Activated naive CD4-positive, alpha-beta T cell treated with anti-CD3 and anti-CD28 coated beads, Interleukin-2, amount 10 ng/mL, durations not matched to agents 7 days and 5 days (primary cell): ENCODE results near the gene SH3TC1.

ENCODE experiments used
- CTCF ChIA-PET: fragments of 350-600 bp; sonication (Branson Sonifier 250); formaldehyde crosslinking; loops from one replicate; lab custom pipeline; 2021; ENCODE audit warnings: antibody characterized with exemption; lab: Charles Lee
- DNase-seq: peaks from one replicate; pipeline ENCODE4 v3.0.0-alpha.2; 2020
- H3K27ac Mint-ChIP-seq: one replicate; pipeline ENCODE4 v1.8.0; 2021; ENCODE audit warnings: mild to moderate bottlenecking, moderate library complexity, mixed read lengths
- H3K27me3 Mint-ChIP-seq: one replicate; pipeline ENCODE4 v1.8.0; 2021; ENCODE audit warnings: mild to moderate bottlenecking, mixed read lengths
- H3K36me3 Mint-ChIP-seq: one replicate; pipeline ENCODE4 v1.8.0; 2021; ENCODE audit warnings: mixed read lengths
- H3K4me1 Mint-ChIP-seq: one replicate; pipeline ENCODE4 v1.8.0; 2021; ENCODE audit warnings: mixed read lengths
- H3K4me3 Mint-ChIP-seq: one replicate; pipeline ENCODE4 v1.8.0; 2021; ENCODE audit warnings: mild to moderate bottlenecking, moderate library complexity, mixed read lengths
- H3K9me3 Mint-ChIP-seq: one replicate; pipeline ENCODE4 v1.8.0; 2021; ENCODE audit warnings: mixed read lengths

SH3TC1 gene

DNA sequence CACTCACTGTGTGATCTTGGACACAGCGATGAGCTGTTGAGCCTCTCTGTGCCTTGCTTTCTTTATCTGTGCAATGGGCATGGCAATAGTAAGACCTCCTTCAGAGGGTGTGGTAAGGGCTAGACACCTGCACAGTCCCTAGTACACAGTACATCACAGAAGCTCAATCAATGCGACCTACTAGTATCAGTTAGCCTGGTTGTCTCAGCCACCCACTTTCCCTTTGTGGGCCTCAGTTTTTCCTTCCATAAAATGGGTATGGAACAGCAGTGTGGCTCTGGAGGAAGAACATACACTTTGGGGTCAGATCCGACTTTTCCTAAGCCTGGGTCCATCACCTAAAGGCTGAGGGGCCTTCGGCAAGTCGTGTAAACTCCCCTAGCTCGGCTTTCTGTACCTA is 67.0 kb downstream of the SH3TC1 start:
- no peak overlapping the region for H3K4me3 Mint-ChIP-seq
- H3K27me3 Mint-ChIP-seq, result peaks cover 47% of the 10 kb centered on the region
- CTCF ChIA-PET, result interaction anchor here (0.8 to 2.8 kb wide), 2 partner anchors 21 to 137 kb away, joined by 3 to 24 read pairs; no protein-coding TSS in a partner anchor
- H3K4me1 Mint-ChIP-seq, result no peaks in the 10 kb centered on the region
- no peak for DNase-seq
- no peaks in the 10 kb centered on the region for H3K9me3 Mint-ChIP-seq
- no peaks in the 10 kb centered on the region for H3K36me3 Mint-ChIP-seq
- no peak overlapping the region for H3K27ac Mint-ChIP-seq

DNA sequence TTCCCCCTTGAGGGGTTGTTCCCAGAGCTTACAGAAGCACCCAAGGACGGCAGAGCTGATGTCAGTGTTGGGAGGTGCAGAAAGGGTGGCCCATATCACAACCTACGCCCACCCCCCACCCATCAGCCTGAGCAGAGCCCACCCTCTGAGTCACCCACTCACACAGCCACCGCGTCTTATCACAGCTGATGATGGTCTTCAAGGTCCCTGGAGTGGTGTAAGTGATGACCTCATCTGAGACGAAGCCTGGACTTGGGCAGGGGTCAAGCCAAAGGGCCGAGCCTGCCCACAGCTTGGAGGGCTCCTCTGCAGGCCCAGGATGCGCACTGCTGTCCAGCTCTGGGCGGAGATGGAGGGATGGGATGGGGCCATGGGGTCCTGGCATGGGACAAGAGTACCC is 67.4 kb downstream of the SH3TC1 start:
- H3K4me1 Mint-ChIP-seq, result no peaks in the 10 kb centered on the region
- DNase-seq, result no peak
- H3K9me3 Mint-ChIP-seq, result no peaks in the 10 kb centered on the region
- peaks cover 48% of the 10 kb centered on the region for H3K27me3 Mint-ChIP-seq
- no peak overlapping the region for H3K27ac Mint-ChIP-seq
- CTCF ChIA-PET, result interaction anchor here (1.1 to 2.8 kb wide), 3 partner anchors 136 to 202 kb away, joined by 3 to 24 read pairs (median 5); no protein-coding TSS in a partner anchor
- no peaks in the 10 kb centered on the region for H3K36me3 Mint-ChIP-seq
- no peak overlapping the region for H3K4me3 Mint-ChIP-seq

DNA sequence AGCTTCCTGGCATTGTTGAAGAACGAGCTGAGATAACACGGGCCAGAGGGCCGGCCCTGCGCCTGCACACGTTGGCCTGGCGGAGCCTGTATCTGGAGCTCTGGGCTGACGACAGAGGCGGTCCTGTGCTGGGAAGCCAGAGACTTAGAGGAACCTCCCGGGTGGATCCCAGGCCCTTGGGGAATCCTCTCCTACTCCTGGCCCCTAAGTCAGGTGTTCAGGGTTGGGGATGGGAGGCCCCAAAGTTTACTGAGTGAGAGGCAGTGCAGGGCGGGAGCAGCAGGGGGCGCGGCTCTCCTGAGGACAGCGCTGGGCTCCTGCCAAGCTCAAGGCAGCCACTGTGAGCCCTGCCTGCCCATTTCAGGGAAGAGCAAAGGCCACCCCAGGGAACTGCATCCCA is 68.0 kb downstream of the SH3TC1 start:
- H3K4me3 Mint-ChIP-seq, result no peak overlapping the region
- H3K27me3 Mint-ChIP-seq, result peaks cover 51% of the 10 kb centered on the region
- H3K36me3 Mint-ChIP-seq, result no peaks in the 10 kb centered on the region
- no peaks in the 10 kb centered on the region for H3K4me1 Mint-ChIP-seq
- DNase-seq, result peak; percentile 48
- CTCF ChIA-PET, result interaction anchor here (0.6 to 2.8 kb wide), 4 partner anchors 136 to 201 kb away, joined by 3 to 24 read pairs (median 4); no protein-coding TSS in a partner anchor
- H3K27ac Mint-ChIP-seq, result no peak overlapping the region
- no peaks in the 10 kb centered on the region for H3K9me3 Mint-ChIP-seq

DNA sequence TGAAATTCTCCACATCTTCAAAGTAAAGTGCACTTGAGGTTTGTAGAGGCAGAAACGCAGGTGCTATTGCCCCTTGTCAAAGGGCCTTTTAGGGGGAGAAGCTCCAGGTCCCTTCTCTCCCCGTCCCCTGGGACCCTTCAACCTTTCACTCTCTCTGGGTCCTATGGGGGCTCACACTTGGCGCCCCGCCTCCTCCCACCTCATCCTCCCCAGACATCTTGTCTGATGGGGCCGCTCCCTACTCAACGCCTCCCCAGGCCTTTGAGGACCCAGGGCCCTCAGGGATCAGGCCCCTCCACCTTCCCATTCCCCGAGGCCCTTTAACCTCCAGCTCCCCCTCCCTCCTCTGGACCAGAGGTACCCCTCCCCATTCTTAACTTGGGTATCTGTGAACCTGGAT is 69.1 kb downstream of the SH3TC1 start:
- H3K9me3 Mint-ChIP-seq, result no peaks in the 10 kb centered on the region
- no peak for DNase-seq
- H3K27ac Mint-ChIP-seq, result no peak overlapping the region
- no peaks in the 10 kb centered on the region for H3K36me3 Mint-ChIP-seq
- H3K4me3 Mint-ChIP-seq, result no peak overlapping the region
- peaks cover 61% of the 10 kb centered on the region for H3K27me3 Mint-ChIP-seq
- H3K4me1 Mint-ChIP-seq, result no peaks in the 10 kb centered on the region
- CTCF ChIA-PET, result interaction anchor here (1.3 to 2.8 kb wide), 2 partner anchors 92 to 134 kb away, joined by 3 to 24 read pairs; no protein-coding TSS in a partner anchor

DNA sequence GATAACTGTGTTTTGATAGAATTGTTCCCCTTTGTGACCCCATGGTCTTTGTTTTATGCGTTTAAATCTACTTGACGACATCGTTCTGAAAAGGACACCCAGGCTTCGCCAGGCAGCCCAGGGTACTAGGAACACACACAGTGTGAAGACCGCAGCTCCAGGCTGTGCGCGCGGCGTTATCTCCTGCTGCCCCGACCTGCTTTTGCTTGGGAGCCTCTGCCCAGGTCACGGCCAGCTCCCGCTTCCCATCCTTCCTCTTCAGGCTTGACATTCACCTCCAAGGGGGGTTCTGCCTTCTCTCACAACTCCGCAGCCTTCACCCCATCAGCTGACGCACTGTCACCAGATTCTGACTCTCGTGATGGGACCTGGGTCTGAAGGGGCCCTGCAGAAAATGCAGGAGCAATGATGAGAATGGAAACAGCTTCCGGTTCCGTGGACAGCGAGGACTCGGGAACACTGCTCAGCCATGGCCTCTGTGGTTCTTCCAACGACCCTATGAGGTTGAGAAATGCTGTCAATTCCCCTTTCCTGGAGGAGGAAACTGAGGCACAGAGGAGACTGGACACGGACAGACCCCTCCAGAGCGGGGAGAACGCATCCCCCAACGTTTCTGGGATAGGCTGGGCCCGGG is 69.9 kb downstream of the SH3TC1 start:
- DNase-seq, result no peak
- Mint-ChIP-seq H3K4me1 (no peaks in the 10 kb centered on the region), H3K27ac (no peak overlapping the region), H3K9me3 (no peaks in the 10 kb centered on the region), H3K4me3 (no peak overlapping the region), H3K27me3 (peaks cover 67% of the 10 kb centered on the region), H3K36me3 (no peaks in the 10 kb centered on the region)
- CTCF ChIA-PET, result interaction anchor here (1.3 kb wide), 1 partner anchor 93 kb away, joined by 3 read pairs; no protein-coding TSS in a partner anchor

DNA sequence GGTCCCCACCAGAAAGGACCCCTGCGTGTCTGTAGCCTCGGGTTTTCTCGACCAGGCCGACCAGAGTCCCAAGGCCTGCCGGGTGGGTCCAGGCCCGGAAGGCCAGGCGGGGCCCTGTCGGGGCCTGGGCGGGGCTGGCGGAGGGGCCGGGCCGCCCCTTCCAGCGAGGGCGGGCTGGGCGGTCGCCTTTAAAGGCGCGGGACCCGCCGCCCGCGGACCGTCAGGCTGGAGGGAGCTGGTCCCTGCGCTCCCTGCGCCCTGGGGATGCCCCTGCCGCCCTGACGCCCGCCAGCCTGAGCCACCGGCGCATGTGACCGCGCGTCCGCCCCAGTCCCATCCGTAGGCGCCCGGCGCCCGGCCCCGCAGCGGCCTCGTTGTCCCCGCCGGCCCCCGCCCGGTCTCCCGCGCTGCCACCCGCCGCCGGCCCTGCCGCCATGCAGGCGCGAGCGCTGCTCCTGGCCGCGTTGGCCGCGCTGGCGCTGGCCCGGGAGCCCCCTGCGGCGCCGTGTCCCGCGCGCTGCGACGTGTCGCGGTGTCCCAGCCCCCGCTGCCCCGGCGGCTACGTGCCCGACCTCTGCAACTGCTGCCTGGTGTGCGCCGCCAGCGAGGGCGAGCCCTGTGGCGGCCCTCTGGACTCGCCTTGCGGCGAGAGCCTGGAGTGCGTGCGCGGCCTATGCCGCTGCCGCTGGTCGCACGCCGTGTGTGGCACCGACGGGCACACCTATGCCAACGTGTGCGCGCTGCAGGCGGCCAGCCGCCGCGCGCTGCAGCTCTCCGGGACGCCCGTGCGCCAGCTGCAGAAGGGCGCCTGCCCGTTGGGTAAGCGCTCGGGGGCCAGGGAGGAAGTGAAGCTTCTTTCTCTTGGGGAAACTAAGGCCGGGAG is 70.7 kb downstream of the SH3TC1 start, which contains the start of gene HTRA3:
Gene HTRA3 (plus strand): TSS at position 220 of the 883 bp plus-strand sequence. CDS start 215 bp downstream, at position 435.
- Mint-ChIP-seq H3K27me3 (peaks cover 68% of the 10 kb centered on the region), H3K4me1 (no peaks in the 10 kb centered on the region), H3K4me3 (no peak within 1 kb of the TSS), H3K27ac (no peak within 1 kb of the TSS), H3K36me3 (no peaks in the 10 kb centered on the region), H3K9me3 (no peaks in the 10 kb centered on the region)
- CTCF ChIA-PET, result interaction anchor here (0.9 kb wide), 1 partner anchor 122 kb away, joined by 3 read pairs; no protein-coding TSS in a partner anchor
- DNase-seq, result no peak

DNA sequence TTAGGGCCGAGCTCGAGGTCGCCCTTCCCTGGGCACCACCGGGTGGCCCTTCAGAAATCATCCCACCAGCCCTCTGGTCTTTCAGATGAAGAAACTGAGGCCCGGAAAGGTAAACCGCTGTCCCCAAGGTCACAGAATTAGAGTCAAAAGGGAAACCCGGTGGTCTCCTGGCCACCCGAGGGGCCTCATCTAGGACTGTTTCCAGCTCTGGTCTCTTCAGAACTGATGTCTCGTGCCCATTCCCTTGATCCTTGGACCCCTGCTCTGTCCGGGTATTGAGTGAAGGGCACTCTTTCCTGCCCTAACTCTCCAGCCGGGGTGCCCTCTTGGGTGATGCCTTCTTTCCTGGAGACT is 71.3 kb downstream of the SH3TC1 start:
- H3K4me1 Mint-ChIP-seq, result no peaks in the 10 kb centered on the region
- H3K9me3 Mint-ChIP-seq, result no peaks in the 10 kb centered on the region
- no peaks in the 10 kb centered on the region for H3K36me3 Mint-ChIP-seq
- no peak for DNase-seq
- no peak overlapping the region for H3K4me3 Mint-ChIP-seq
- no peak overlapping the region for H3K27ac Mint-ChIP-seq
- peaks cover 70% of the 10 kb centered on the region for H3K27me3 Mint-ChIP-seq
- CTCF ChIA-PET, result interaction anchor here (0.9 kb wide), 1 partner anchor 122 kb away, joined by 3 read pairs; no protein-coding TSS in a partner anchor

DNA sequence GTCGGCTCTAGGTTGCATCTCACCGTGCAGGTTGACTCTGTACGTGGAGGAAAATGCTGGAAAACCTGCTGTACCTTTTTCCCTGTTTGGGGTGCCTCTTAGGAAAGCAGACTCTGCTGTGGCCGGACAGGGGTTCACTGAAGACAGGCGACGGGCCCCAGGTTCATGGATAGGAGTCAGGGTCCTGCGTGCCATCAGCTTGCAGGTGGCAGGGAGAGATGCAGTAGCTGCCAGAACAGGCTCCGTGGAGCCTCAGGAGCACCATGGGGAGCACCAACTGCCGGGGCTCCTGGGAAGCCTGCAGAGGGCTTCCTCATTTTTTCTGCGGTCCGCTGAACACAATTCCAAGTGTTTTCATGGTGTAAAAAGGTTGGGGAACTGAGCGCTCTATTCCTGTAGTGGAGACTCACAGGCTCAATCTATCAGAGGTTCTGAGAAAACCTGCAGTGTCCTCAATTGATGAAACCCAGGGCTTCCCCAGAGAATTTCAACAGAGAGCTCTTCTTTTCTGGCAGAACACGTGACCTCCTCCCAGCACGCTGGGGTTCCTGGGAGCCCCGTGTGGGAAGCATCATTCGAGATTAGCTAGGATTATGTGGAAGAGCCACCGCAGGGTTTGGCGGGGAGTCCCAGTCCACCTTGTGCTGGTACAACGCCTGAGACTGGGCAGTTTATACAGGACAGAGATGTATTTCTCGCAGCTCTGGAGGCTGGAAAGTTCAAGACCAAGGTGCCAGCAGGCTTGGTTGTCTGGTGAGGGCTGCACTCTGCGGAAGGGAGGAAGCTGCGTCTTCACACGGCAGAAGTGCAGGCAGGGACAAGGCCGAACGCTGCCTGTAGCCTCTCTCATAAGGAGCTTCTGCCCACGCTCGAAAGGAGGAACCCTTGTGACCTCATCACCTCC is 72.1 kb downstream of the SH3TC1 start:
- CTCF ChIA-PET, result no interaction called here
- H3K4me3 Mint-ChIP-seq, result no peak overlapping the region
- DNase-seq, result no peak
- no peaks in the 10 kb centered on the region for H3K9me3 Mint-ChIP-seq
- no peaks in the 10 kb centered on the region for H3K4me1 Mint-ChIP-seq
- peaks cover 71% of the 10 kb centered on the region for H3K27me3 Mint-ChIP-seq
- H3K27ac Mint-ChIP-seq, result no peak overlapping the region
- H3K36me3 Mint-ChIP-seq, result no peaks in the 10 kb centered on the region

DNA sequence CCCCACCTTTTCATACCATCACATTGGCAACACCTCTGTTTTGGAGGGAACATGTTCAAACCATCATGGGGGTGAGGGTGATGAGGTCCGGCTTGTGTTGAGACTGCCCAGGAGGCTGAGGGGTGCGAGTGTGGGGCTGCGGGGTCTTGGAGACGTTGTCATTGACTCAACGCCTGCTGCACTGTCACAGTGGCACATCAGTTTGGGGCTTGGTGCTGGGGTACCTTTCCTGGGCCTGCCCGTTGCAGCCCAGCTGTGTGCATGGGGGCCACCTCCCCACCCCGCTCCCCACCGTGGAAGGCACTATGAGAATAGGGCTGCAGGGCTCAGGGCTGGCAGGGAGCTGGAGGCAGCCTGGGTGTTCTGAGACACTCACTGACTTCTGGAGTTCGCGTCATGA is 72.7 kb downstream of the SH3TC1 start:
- DNase-seq, result no peak
- Mint-ChIP-seq H3K4me3 (no peak overlapping the region), H3K27me3 (peaks cover 71% of the 10 kb centered on the region), H3K4me1 (no peaks in the 10 kb centered on the region), H3K9me3 (no peaks in the 10 kb centered on the region), H3K27ac (no peak overlapping the region), H3K36me3 (no peaks in the 10 kb centered on the region)
- CTCF ChIA-PET, result no interaction called here

DNA sequence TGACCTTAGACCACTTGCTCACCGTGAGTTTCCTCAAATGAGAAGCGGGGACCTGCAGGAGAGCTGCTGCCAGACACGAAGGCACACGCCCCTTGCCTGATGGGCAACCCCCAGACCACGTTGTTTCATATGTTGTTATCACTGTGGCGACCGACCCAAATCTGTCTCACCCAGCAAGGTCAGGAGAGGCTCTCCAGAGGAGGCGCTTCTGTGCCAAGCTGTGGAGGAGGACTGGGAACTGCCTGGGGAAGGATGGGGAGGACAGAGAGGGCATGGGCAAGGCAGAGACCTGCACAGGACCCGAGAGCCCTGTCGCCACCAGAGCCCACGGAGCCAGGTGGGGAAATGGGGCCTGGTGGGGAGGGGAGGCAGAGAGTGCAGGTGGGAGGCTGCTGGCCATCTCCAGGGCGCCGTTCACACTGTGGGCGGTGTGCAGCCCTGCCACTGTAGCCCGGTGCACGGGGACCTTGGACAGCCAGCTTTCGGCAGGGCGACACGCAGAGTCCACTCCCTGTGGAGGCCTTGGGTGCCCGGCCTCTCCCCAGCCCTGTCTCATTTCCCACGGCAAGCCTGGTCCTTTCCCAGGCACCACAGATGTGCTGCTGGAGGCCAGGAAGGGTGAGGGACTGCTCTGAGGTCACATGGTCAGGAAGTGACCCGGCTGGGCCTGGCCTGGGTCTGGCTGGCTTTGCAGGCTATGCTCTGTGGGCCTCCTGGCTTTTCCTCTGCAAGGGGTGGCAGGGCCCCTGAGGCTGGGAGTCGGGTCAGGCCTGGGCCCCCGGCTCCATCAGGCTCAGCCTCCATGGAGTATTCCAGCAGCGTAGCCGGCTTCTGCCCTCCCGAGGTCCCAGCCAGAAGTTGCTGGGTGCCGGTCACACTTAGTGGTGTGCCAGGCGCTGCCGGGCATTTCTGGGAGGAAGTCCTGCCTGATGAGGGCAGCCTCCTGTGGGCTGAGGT is 73.7 kb downstream of the SH3TC1 start:
- no peak overlapping the region for H3K27ac Mint-ChIP-seq
- no peak overlapping the region for H3K4me3 Mint-ChIP-seq
- CTCF ChIA-PET, result no interaction called here
- peaks cover 63% of the 10 kb centered on the region for H3K27me3 Mint-ChIP-seq
- no peaks in the 10 kb centered on the region for H3K36me3 Mint-ChIP-seq
- DNase-seq, result no peak
- no peaks in the 10 kb centered on the region for H3K4me1 Mint-ChIP-seq
- no peaks in the 10 kb centered on the region for H3K9me3 Mint-ChIP-seq

DNA sequence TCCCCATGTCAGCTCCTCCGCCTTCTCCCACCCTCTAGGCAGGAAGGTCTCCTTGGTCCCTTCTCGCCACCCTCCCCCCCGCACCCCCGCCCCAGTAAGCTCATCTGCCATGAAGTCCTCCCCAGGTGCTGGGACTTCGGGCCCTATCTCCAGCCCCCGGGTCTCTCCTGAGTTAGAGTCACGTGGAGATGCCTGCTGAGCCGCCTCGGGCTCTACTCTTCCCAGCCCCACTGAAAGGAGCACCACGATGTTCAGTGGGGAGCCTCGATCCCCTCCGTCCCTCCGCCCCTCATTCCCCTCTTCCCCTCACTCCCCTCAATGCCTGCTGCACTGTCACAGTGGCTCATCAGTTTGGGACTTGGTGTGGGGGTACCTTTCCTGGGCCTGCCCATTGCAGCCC is 74.4 kb downstream of the SH3TC1 start:
- no peak for DNase-seq
- CTCF ChIA-PET, result no interaction called here
- Mint-ChIP-seq H3K4me1 (no peaks in the 10 kb centered on the region), H3K4me3 (no peak overlapping the region), H3K27ac (no peak overlapping the region), H3K27me3 (peaks cover 60% of the 10 kb centered on the region), H3K36me3 (no peaks in the 10 kb centered on the region), H3K9me3 (no peaks in the 10 kb centered on the region)

DNA sequence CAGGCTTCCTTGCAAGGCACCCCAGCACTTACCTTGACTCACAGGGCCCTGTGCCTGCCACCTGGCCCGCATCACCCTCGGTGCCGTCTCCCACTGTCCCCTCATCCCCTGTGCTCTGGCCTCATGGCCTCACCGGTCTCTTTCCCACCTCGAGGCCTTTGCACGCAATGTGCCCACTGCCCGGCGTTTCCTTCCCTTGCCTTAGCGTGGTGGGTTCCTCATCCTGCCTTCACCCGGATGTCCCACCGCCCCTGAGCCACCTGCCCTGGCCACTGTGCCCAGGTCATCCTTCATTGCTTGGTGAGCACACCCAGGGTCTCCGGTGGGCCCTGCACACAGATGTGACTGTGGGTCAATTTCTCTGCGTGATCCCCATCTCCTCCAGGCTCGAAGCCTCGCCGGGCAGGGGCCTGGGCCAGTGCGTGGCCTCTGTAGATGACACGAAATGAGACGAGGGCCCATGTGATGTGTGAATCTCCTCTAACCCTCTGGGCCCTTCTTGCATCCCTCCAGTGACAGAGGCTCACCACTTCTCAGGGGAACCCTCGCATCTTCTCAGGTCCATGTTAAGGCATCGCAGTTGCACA is 75.1 kb downstream of the SH3TC1 start:
- H3K4me1 Mint-ChIP-seq, result no peaks in the 10 kb centered on the region
- H3K4me3 Mint-ChIP-seq, result no peak overlapping the region
- CTCF ChIA-PET, result no interaction called here
- no peak for DNase-seq
- no peaks in the 10 kb centered on the region for H3K36me3 Mint-ChIP-seq
- H3K27ac Mint-ChIP-seq, result no peak overlapping the region
- no peaks in the 10 kb centered on the region for H3K9me3 Mint-ChIP-seq
- peaks cover 53% of the 10 kb centered on the region for H3K27me3 Mint-ChIP-seq
